Vagina (tissue), 2 donors: ENCODE data around the gene STRA6.

Experiments used
- CTCF ChIP-seq, 3 experiments: fragments of 450-650 bp in 2 of 3; fragments of 200-600 bp in 1 of 3; sonication (generic) in 1 of 3; IDR thresholded peaks; one replicate each; pipeline ENCODE4 v1.5.1; 2017 to 2019; ENCODE audit warnings: antibody characterized with exemption in 3 of 3, mild to moderate bottlenecking in 2 of 3, moderate library complexity in 2 of 3
- POLR2A ChIP-seq, 2 donors: fragments of 450-650 bp; IDR thresholded peaks; one replicate each; pipeline ENCODE4 v1.6.1; 2017; ENCODE audit warnings: antibody characterized with exemption in 2 of 2, mild to moderate bottlenecking in 2 of 2, moderate library complexity in 2 of 2

GRCh38 chr15:74193299-74193718 is 9.3 kb downstream of the STRA6 start:
- TF ChIP-seq CTCF (IDR thresholded peaks at IDR 0.05) (no peak), POLR2A (IDR thresholded peaks at IDR 0.05) (no peak)
